H1 (cell line): ENCODE data around the gene TRAF4. TPM values are rescaled to one million over a fixed set of nuclear protein-coding genes. Genes with fewer than 3 reads are reported as not detected.

Experiments used
- CTCF ChIA-PET: fragments of 300-600 bp; sonication (Branson Sonifier 250); formaldehyde crosslinking; loops from one replicate; lab custom pipeline; 2021; ENCODE audit not compliant: partially characterized antibody; lab: Charles Lee
- POLR2A ChIA-PET: fragments of 300-600 bp; sonication (Branson Sonifier 250); formaldehyde crosslinking; loops from one replicate; lab custom pipeline; 2021; ENCODE audit warnings: inconsistent platforms; ENCODE audit not compliant: partially characterized antibody; lab: Charles Lee
- DNase-seq, 2 experiments: peaks; one replicate each; pipeline versions ENCODE4 v3.0.0 to v3.0.0-alpha.2; 2010 to 2022; ENCODE audit warnings: low spot score in 2 of 2, low read depth in 1 of 2, mixed read lengths in 1 of 2
- FAIRE-seq: peaks from 2 replicates; lab custom pipeline; 2011; peaks lifted over from hg19 to GRCh38; lab: Jason Lieb, UNC
- H2AFZ ChIP-seq: 2 replicates; pipeline ENCODE4 v1.8.1; 2012; ENCODE audit warnings: low read length, inconsistent platforms
- H2AK5ac ChIP-seq: 2 replicates; pipeline ENCODE4 v1.6.1; 2013; ENCODE audit warnings: low read depth, low read length
- H2BK120ac ChIP-seq: replicated peaks from 2 replicates; pipeline ENCODE3; 2013; ENCODE audit warnings: low read depth, low read length, inconsistent platforms
- H2BK12ac ChIP-seq: 2 replicates; pipeline ENCODE4 v1.6.1; 2013; ENCODE audit warnings: low read depth, low read length
- H2BK15ac ChIP-seq: 2 replicates; pipeline ENCODE4 v1.6.1; 2013; ENCODE audit warnings: low read length
- H2BK20ac ChIP-seq: 2 replicates; pipeline ENCODE4 v1.6.1; 2013; ENCODE audit warnings: low read length
- H2BK5ac ChIP-seq: 2 replicates; pipeline ENCODE4 v1.6.1; 2013; ENCODE audit warnings: low read depth, low read length
- H3K14ac ChIP-seq: 2 replicates; pipeline ENCODE4 v1.6.1; 2013; ENCODE audit warnings: inconsistent platforms; ENCODE audit not compliant: insufficient read length
- H3K18ac ChIP-seq: 2 replicates; pipeline ENCODE4 v1.6.1; 2013; ENCODE audit warnings: low read length; ENCODE audit errors: extremely low read depth
- H3K23ac ChIP-seq: 2 replicates; pipeline ENCODE4 v1.6.1; 2013; ENCODE audit warnings: inconsistent platforms; ENCODE audit not compliant: insufficient read length
- H3K23me2 ChIP-seq: 2 replicates; pipeline ENCODE4 v1.6.1; 2013; ENCODE audit warnings: low read depth, low read length
- H3K27ac ChIP-seq: 2 replicates; pipeline ENCODE4 v1.6.1; 2011; ENCODE audit warnings: low read depth, low read length, inconsistent platforms
- H3K27me3 ChIP-seq, 4 experiments: replicated peaks in 1 of 4; 1 replicate in 1 of 4; 2 replicates in 3 of 4; pipeline versions ENCODE4 v1.6.1 to v1.8.1; 2011 to 2013; ENCODE audit warnings: low read length in 3 of 4, mild to moderate bottlenecking in 3 of 4, inconsistent platforms in 2 of 4, mixed read lengths in 2 of 4, moderate library complexity in 1 of 4; ENCODE audit not compliant: control insufficient read depth in 3 of 4, insufficient read depth in 3 of 4; ENCODE audit errors: extremely low read depth in 1 of 4
- H3K36me3 ChIP-seq, 4 experiments: 2 replicates each; pipeline versions ENCODE4 v1.6.1 to v1.8.1; 2011 to 2013; ENCODE audit warnings: mild to moderate bottlenecking in 4 of 4, low read length in 3 of 4, moderate library complexity in 2 of 4, control low read depth in 1 of 4, inconsistent platforms in 1 of 4; ENCODE audit not compliant: insufficient read depth in 4 of 4, control insufficient read depth in 2 of 4
- H3K4ac ChIP-seq: replicated peaks from 2 replicates; pipeline ENCODE3; 2013; ENCODE audit warnings: low read length, low read depth, mixed read lengths, inconsistent platforms; ENCODE audit not compliant: insufficient read length
- H3K4me1 ChIP-seq, 4 experiments: replicated peaks in 1 of 4; 1 replicate in 1 of 4; 2 replicates in 3 of 4; pipeline versions ENCODE4 v1.6.1 to v1.8.1; 2011 to 2013; ENCODE audit warnings: low read length in 3 of 4, inconsistent platforms in 2 of 4, mixed read lengths in 1 of 4; ENCODE audit not compliant: insufficient read depth in 4 of 4, control insufficient read depth in 3 of 4
- H3K4me2 ChIP-seq, 2 experiments: 2 replicates each; pipeline versions ENCODE4 v1.6.1 to v1.8.1; 2011 to 2013; ENCODE audit warnings: low read depth in 2 of 2, low read length in 2 of 2, control low read depth in 1 of 2, inconsistent platforms in 1 of 2, mild to moderate bottlenecking in 1 of 2; ENCODE audit not compliant: insufficient read depth in 1 of 2
- H3K4me3 ChIP-seq, 4 experiments: fragments of 200-600, 300-600 bp in 1 of 4; sonication (generic), shearing (Covaris generic), sonication (Bioruptor Twin) in 1 of 4; 2 replicates each; pipeline versions ENCODE4 v1.5.1 to v1.8.1; 2011 to 2016; ENCODE audit warnings: low read length in 4 of 4, low read depth in 3 of 4, control low read depth in 2 of 4, inconsistent platforms in 2 of 4, mild to moderate bottlenecking in 2 of 4, mixed read lengths in 1 of 4, moderate library complexity in 1 of 4; ENCODE audit not compliant: insufficient read depth in 2 of 4; ENCODE audit errors: extremely low read depth in 1 of 4
- H3K56ac ChIP-seq: replicated peaks from 2 replicates; pipeline ENCODE3; 2013; ENCODE audit warnings: low read depth, mild to moderate bottlenecking, mixed read lengths, low read length, inconsistent platforms; ENCODE audit not compliant: insufficient read length
- H3K79me1 ChIP-seq: 2 replicates; pipeline ENCODE4 v1.6.1; 2013; ENCODE audit warnings: low read depth, low read length, control low read depth
- H3K79me2 ChIP-seq, 2 experiments: 2 replicates each; pipeline versions ENCODE4 v1.6.1 to v1.8.1; 2012 to 2013; ENCODE audit warnings: low read length in 2 of 2, mild to moderate bottlenecking in 2 of 2, inconsistent platforms in 1 of 2; ENCODE audit not compliant: insufficient read depth in 2 of 2, control insufficient read depth in 1 of 2
- H3K9ac ChIP-seq, 4 experiments: replicated peaks in 1 of 4; 1 replicate in 1 of 4; 2 replicates in 3 of 4; pipeline versions ENCODE4 v1.6.1 to v1.8.1; 2011 to 2013; ENCODE audit warnings: low read depth in 3 of 4, low read length in 3 of 4, control low read depth in 2 of 4, mild to moderate bottlenecking in 2 of 4, moderate library complexity in 2 of 4, inconsistent platforms in 1 of 4; ENCODE audit errors: extremely low read depth in 1 of 4
- H3K9me3 ChIP-seq, 2 experiments: 2 replicates each; pipeline versions ENCODE4 v1.6.1 to v1.8.1; 2012 to 2013; ENCODE audit warnings: mild to moderate bottlenecking in 2 of 2, moderate library complexity in 2 of 2, control low read depth in 1 of 2, inconsistent platforms in 1 of 2, low read depth in 1 of 2, low read length in 1 of 2, mixed read lengths in 1 of 2; ENCODE audit not compliant: insufficient read depth in 2 of 2
- H4K20me1 ChIP-seq, 2 experiments: replicated peaks in 1 of 2; 2 replicates each; pipeline versions ENCODE3 to v1.8.1; 2011 to 2013; ENCODE audit warnings: inconsistent platforms in 2 of 2, low read length in 2 of 2, mild to moderate bottlenecking in 1 of 2; ENCODE audit not compliant: insufficient read depth in 2 of 2, control insufficient read depth in 1 of 2
- H4K5ac ChIP-seq: 2 replicates; pipeline ENCODE4 v1.6.1; 2013; ENCODE audit warnings: low read length, low read depth, mixed read lengths, inconsistent platforms; ENCODE audit not compliant: insufficient read length
- H4K8ac ChIP-seq: 2 replicates; pipeline ENCODE4 v1.8.0; 2013; ENCODE audit warnings: mild to moderate bottlenecking, moderate library complexity, low read length, inconsistent platforms; ENCODE audit not compliant: insufficient read depth; ENCODE audit errors: extremely low read depth
- H4K91ac ChIP-seq: replicated peaks from 2 replicates; pipeline ENCODE3; 2013; ENCODE audit warnings: low read length, mixed read lengths, inconsistent platforms; ENCODE audit not compliant: insufficient read length
- CBX8 ChIP-seq: fragments of 300-800, 300-1000 bp; sonication (generic); IDR thresholded peaks from 2 replicates; pipeline ENCODE4 v1.7.1; 2016; ENCODE audit warnings: low read depth, low read length, borderline replicate concordance
- CEBPB ChIP-seq: IDR thresholded peaks from 2 replicates; pipeline ENCODE4 v1.6.1; 2012; ENCODE audit warnings: low read depth, low read length
- FOSL1 ChIP-seq: IDR thresholded peaks from 2 replicates; pipeline ENCODE4 v1.6.1; 2011; ENCODE audit warnings: mild to moderate bottlenecking, low read depth, low read length, moderate library complexity; ENCODE audit not compliant: insufficient read depth
- GABPA ChIP-seq: IDR thresholded peaks from 2 replicates; pipeline ENCODE4 v1.6.1; 2011; ENCODE audit warnings: mild to moderate bottlenecking, low read length, moderate library complexity, borderline replicate concordance; ENCODE audit not compliant: insufficient read depth
- KDM1A ChIP-seq: fragments of 200-600, 300-600 bp; sonication (generic); IDR thresholded peaks from 2 replicates; pipeline ENCODE4 v1.7.1; 2016; ENCODE audit warnings: mild to moderate bottlenecking, low read length, borderline replicate concordance
- PHF8 ChIP-seq: fragments of 200-600 bp; sonication (generic); conservative IDR thresholded peaks from 2 replicates; pipeline ENCODE4 v1.7.1; 2012; ENCODE audit warnings: low read depth, mild to moderate bottlenecking, inconsistent platforms, low read length, moderate library complexity
- SIX5 ChIP-seq: IDR thresholded peaks from 2 replicates; pipeline ENCODE4 v1.6.1; 2011; ENCODE audit warnings: mild to moderate bottlenecking, low read depth, low read length
- SP4 ChIP-seq: IDR thresholded peaks from 2 replicates; pipeline ENCODE4 v1.6.1; 2012; ENCODE audit warnings: low read length, inconsistent platforms
- TAF1 ChIP-seq: IDR thresholded peaks from 2 replicates; pipeline ENCODE4 v1.6.1; 2011; ENCODE audit warnings: mild to moderate bottlenecking, low read depth, low read length
- WGBS, 2 experiments: shearing (Covaris generic) in 1 of 2; methylation state at CpG; one replicate each; pipeline versions ENCODE4 v1.1.6 to v1.1.7; 2013 to 2015; ENCODE audit warnings: low lambda C conversion rate in 2 of 2, mixed read lengths in 2 of 2, inconsistent platforms in 1 of 2, low coverage in 1 of 2, missing lambda C conversion rate in 1 of 2; ENCODE audit not compliant: insufficient replicate concordance in 2 of 2, insufficient coverage in 1 of 2, insufficient read length in 1 of 2; ENCODE audit errors: extremely low coverage in 1 of 2, missing lambda C conversion rate in 1 of 2; 5-methylcytosine and 5-hydroxymethylcytosine counted together
- polyA plus RNA-seq, 7 experiments: library from polyadenylated mRNA; depleted of rRNA in 3 of 7; stranded (reverse) in 5 of 7; unstranded in 2 of 7; fragments of >200 nt in 5 of 7; fragments of 200-250 nt in 2 of 7; gene quantifications; 1 replicate in 5 of 7; 2 replicates in 1 of 7; 4 replicates in 1 of 7; pipeline versions ENCODE4 v1.2.1 to v1.2.3, GENCODE V29; 2011 to 2013; ENCODE audit warnings: missing spikeins in 2 of 7, mixed read lengths in 2 of 7
- total RNA-seq: library from RNA; stranded (reverse); fragmentation: NEBNext Ultra II Directional; extraction: Animal tissue kit (Norgen Biotek cat#: 25700); gene quantifications from 2 replicates; pipeline ENCODE4 v1.2.1, GENCODE V29; 2021

The TRAF4 gene
- total and polyA plus RNA-seq, 2 of the 8 experiments (the other 6 are each of a cell fraction or from before 2014, with no cell fraction given) = 167 to 170 TPM

DNA sequence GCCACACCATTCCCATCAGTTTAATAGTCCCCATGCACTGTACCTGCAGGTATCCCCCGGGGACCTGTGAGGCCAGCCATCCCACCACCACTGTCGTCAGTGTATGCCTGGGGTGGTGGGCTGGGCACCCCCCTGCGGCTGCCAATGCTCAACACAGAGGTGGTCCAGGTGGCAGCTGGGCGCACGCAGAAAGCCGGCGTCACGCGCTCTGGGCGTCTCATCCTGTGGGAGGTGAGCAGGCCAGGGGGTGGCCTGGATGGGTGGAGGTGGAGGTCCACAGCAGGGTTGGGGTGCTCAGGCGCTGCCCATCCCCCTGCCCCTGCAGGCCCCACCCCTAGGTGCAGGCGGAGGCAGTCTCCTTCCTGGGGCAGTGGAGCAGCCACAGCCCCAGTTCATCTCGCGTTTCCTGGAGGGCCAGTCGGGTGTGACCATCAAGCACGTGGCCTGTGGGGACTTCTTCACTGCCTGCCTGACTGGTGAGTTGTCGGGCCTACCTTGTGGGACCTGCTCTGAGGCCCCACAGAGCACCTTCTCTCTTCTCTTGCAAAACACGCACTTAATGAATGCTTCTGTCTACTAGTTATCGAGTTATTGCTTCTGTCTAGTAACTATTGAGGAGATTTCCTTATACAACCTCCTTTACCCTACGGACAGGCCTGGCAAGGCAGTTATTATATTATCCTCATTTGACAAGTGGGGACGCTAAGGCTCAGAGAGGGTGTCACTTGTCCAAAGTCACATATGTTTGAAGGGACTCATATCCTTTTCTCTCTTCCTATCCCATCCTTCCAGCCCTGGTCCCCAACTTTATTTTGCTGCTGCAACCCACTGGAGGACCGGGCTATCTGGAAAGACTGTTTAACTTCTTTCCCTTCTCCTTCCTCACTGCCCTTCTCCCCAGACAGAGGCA lies 5.8 kb upstream of the TRAF4 start:
- Histone ChIP-seq H4K20me1 (peaks cover 0 to 5% of the 10 kb centered on the region in 2 experiments), H3K56ac (no peak overlapping the region), H3K23ac (no peak overlapping the region), H3K14ac (no peak overlapping the region), H3K36me3 (peaks cover 9 to 17% (median 13%) of the 10 kb centered on the region in 4 experiments; a peak in 7 of 8 replicates), H3K79me1 (peaks cover 2% of the 10 kb centered on the region; the same call in 1 of the 2 replicates), H3K27me3 (no peaks in the 10 kb centered on the region), H4K8ac (peak overlapping the region; percentile 41; the same call in 1 of the 2 replicates), H2AFZ (no peak overlapping the region), H3K4me2 (no peak overlapping the region), H2BK15ac (no peak overlapping the region), H3K4me1 (peaks cover 0 to 2% (median 0%) of the 10 kb centered on the region in 4 experiments; a peak in 1 of 7 replicates), H3K9me3 (no peaks in the 10 kb centered on the region), H3K4ac (no peak overlapping the region), H3K9ac (no peak overlapping the region), H4K91ac (no peak overlapping the region), H3K27ac (no peak overlapping the region), H3K23me2 (no peaks in the 10 kb centered on the region), H4K5ac (no peak overlapping the region), H2BK12ac (no peak overlapping the region), H3K79me2 (no peaks in the 10 kb centered on the region), H3K18ac (no peak overlapping the region), H2BK5ac (no peak overlapping the region), H2BK120ac (no peak overlapping the region), H2AK5ac (no peak overlapping the region), H2BK20ac (no peak overlapping the region), H3K4me3 (no peak overlapping the region)
- DNase-seq (no peak), FAIRE-seq (no peak)
- ChIA-PET CTCF (interaction anchor here (5.6 kb wide), 1 partner anchor 11 kb away, joined by 70 read pairs; the partner anchor contains the start of genes NEK8 and TLCD1), POLR2A (interaction anchor here (9.2 to 15.3 kb wide), 2 partner anchors 11 to 16 kb away, joined by 134 to 813 read pairs; partner anchors contain the start of genes NEK8, RPL23A and TLCD1)
- 96% methylated on average over 20 of the region's 22 CpGs; no CpG with 5 or more reads in 1 of the 2 experiments for WGBS, 2 experiments
- TF ChIP-seq TAF1 (no peak), SIX5 (no peak), KDM1A (no peak), SP4 (no peak), PHF8 (no peak), CEBPB (no peak), GABPA (no peak), CBX8 (no peak), FOSL1 (no peak)
